ENCODE measurements around the gene ABCD3.
"Not testable (repeated sequence)": the region's sequence is repeated elsewhere in the genome, so short reads cannot be mapped to it uniquely, and the experiment has no call there.

ABCD3 gene

GRCh38 chr1:94550800-94551241 is 132.6 kb downstream of the ABCD3 start:
- no peak for DNase-seq (ENCODE audit: low read depth)

GRCh38 chr1:94551449-94551848 is 133.3 kb downstream of the ABCD3 start:
- no peak for DNase-seq (ENCODE audit: low read depth)

- no peak for DNase-seq (ENCODE audit: low read depth)
These were observed 133.9 kb downstream of the ABCD3 start for GRCh38 chr1:94552071-94552586.

- DNase-seq (ENCODE audit: low read depth), result peak; percentile 37
These were observed 135.1 kb downstream of the ABCD3 start for GRCh38 chr1:94553323-94553730.

- no peak for DNase-seq (ENCODE audit: low read depth)
These were observed 135.7 kb downstream of the ABCD3 start for GRCh38 chr1:94553931-94554330.

- DNase-seq (ENCODE audit: low read depth), result no peak
These were observed 136.4 kb downstream of the ABCD3 start for GRCh38 chr1:94554580-94554979.

- no peak for DNase-seq (ENCODE audit: low read depth)
These were observed 136.9 kb downstream of the ABCD3 start for GRCh38 chr1:94555091-94555490.

GRCh38 chr1:94559921-94560320 is 141.7 kb downstream of the ABCD3 start:
- DNase-seq (ENCODE audit: low read depth), result no peak

GRCh38 chr1:94560333-94560732 is 142.1 kb downstream of the ABCD3 start:
- peak; percentile 39 for DNase-seq (ENCODE audit: low read depth)

GRCh38 chr1:94562519-94563260 is 144.5 kb downstream of the ABCD3 start:
- DNase-seq (ENCODE audit: low read depth), result no peak

- DNase-seq (ENCODE audit: low read depth), result no peak
These were observed 147.7 kb downstream of the ABCD3 start for GRCh38 chr1:94565901-94566300.

- not testable (repeated sequence) for DNase-seq (ENCODE audit: low read depth)
These were observed 148.2 kb downstream of the ABCD3 start for GRCh38 chr1:94566436-94566835.

GRCh38 chr1:94567975-94568607 is 149.9 kb downstream of the ABCD3 start:
- DNase-seq (ENCODE audit: low read depth), result not testable (repeated sequence)
